Measurements from ENCODE around the gene GLT1D1.

DNA sequence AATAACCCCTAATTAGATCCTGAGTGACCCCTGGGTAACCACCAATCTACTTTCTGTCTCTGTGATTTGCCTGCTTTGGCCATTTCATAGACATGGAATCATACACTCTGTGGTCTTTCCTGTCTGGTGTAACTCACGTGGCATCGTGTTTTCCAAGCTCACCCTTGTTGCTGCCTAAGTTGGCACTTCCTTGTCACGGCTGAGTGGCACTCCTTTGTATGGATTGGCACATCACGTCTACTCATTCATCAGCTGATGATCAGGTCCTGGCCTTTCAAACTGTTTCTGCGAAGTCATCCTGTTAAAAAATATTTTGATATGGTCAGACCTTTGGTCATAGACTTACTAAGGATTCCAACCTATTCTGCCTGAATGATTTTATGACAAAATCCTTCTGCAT is 87.7 kb downstream of the GLT1D1 start:
- no peak for TF ChIP-seq POLR2A (IDR thresholded peaks at IDR 0.05; ENCODE audit: control extremely low read depth in 1 of 2, low read depth in 2 of 2, low read length in 2 of 2)
- TF ChIP-seq YY1 (IDR thresholded peaks at IDR 0.05; ENCODE audit: low read depth, low read length), result no peak
- TF ChIP-seq NRF1 (IDR thresholded peaks at IDR 0.05; ENCODE audit: low read depth, low read length), result no peak
- no peak for TF ChIP-seq POLR2AphosphoS5 (IDR thresholded peaks at IDR 0.05; ENCODE audit: low read depth, low read length)
- TF ChIP-seq, protein P1, sequence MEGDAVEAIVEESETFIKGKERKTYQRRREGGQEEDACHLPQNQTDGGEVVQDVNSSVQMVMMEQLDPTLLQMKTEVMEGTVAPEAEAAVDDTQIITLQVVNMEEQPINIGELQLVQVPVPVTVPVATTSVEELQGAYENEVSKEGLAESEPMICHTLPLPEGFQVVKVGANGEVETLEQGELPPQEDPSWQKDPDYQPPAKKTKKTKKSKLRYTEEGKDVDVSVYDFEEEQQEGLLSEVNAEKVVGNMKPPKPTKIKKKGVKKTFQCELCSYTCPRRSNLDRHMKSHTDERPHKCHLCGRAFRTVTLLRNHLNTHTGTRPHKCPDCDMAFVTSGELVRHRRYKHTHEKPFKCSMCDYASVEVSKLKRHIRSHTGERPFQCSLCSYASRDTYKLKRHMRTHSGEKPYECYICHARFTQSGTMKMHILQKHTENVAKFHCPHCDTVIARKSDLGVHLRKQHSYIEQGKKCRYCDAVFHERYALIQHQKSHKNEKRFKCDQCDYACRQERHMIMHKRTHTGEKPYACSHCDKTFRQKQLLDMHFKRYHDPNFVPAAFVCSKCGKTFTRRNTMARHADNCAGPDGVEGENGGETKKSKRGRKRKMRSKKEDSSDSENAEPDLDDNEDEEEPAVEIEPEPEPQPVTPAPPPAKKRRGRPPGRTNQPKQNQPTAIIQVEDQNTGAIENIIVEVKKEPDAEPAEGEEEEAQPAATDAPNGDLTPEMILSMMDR (IDR thresholded peaks at IDR 0.05; ENCODE audit: control extremely low read depth in 1 of 3, insufficient read depth in 1 of 3, low read depth in 1 of 3, low read length in 3 of 3), result no peak
- TF ChIP-seq JUN (IDR thresholded peaks at IDR 0.05; ENCODE audit: low read depth, low read length), result no peak
- TF ChIP-seq RFX5 (IDR thresholded peaks at IDR 0.05; ENCODE audit: borderline replicate concordance, low read depth, low read length), result no peak
- TF ChIP-seq KDM5A (IDR thresholded peaks at IDR 0.05; ENCODE audit: low read length), result no peak
- TF ChIP-seq CREB1 (IDR thresholded peaks at IDR 0.05), result no peak
- no peak for TF ChIP-seq TAF1 (IDR thresholded peaks at IDR 0.05; ENCODE audit: low read depth, low read length)
- no peak for TF ChIP-seq SP1 (IDR thresholded peaks at IDR 0.05; ENCODE audit: low read depth, low read length)
- no peak for TF ChIP-seq TCF12 (IDR thresholded peaks at IDR 0.05; ENCODE audit: low read depth, low read length)

All from H1 (cell line).